Esophagus muscularis mucosa (tissue), 4 donors: ENCODE results near the gene TAF3. TPM values are rescaled to one million over a fixed set of nuclear protein-coding genes. Genes with fewer than 3 reads are reported as not detected.

Experiments
- DNase-seq: peaks from one replicate; pipeline ENCODE4 v3.0.0-alpha.2; 2017; ENCODE audit errors: extremely low spot score
- H3K27ac ChIP-seq, 4 donors: fragments of 200-600 bp; sonication (generic); replicated peaks in 1 of 4; 1 replicate in 3 of 4; 2 replicates in 1 of 4; pipeline ENCODE4 v1.5.1; 2016 to 2019; ENCODE audit warnings: mild to moderate bottlenecking in 1 of 4
- H3K27me3 ChIP-seq, 4 donors: fragments of 200-600 bp; sonication (generic); one replicate each; pipeline versions ENCODE4 v1.5.1 to v1.6.0; 2016 to 2019
- H3K36me3 ChIP-seq, 4 donors: fragments of 200-600 bp; sonication (generic); one replicate each; pipeline ENCODE4 v1.5.1; 2016 to 2019
- H3K4me1 ChIP-seq, 4 donors: fragments of 200-600 bp; sonication (generic); one replicate each; pipeline ENCODE4 v1.5.1; 2016 to 2019
- H3K4me3 ChIP-seq, 4 donors: fragments of 200-600 bp; sonication (generic); 1 replicate in 2 of 4; 2 replicates in 2 of 4; pipeline ENCODE4 v1.5.1; 2016 to 2019; ENCODE audit warnings: mild to moderate bottlenecking in 4 of 4, moderate library complexity in 1 of 4
- H3K9me3 ChIP-seq, 4 donors: fragments of 200-600 bp; sonication (generic); 1 replicate in 3 of 4; 2 replicates in 1 of 4; pipeline ENCODE4 v1.5.1; 2016 to 2019
- CTCF ChIP-seq, 3 experiments: fragments of 200-600 bp in 2 of 3; fragments of 450-650 bp in 1 of 3; sonication (generic) in 2 of 3; IDR thresholded peaks; one replicate each; pipeline ENCODE4 v1.5.1; 2017 to 2019; ENCODE audit warnings: antibody characterized with exemption in 3 of 3, mild to moderate bottlenecking in 2 of 3, moderate library complexity in 1 of 3
- EP300 ChIP-seq: sonication (generic); formaldehyde crosslinking; IDR thresholded peaks from one replicate; pipeline ENCODE4 v1.6.1; 2017; ENCODE audit warnings: antibody characterized with exemption
- POLR2A ChIP-seq: fragments of 450-650 bp; IDR thresholded peaks from one replicate; pipeline ENCODE4 v1.6.1; 2017; ENCODE audit warnings: antibody characterized with exemption, moderate library complexity, mild to moderate bottlenecking, low read depth
- POLR2AphosphoS5 ChIP-seq, 2 donors: sonication (generic); formaldehyde crosslinking; IDR thresholded peaks; one replicate each; pipeline ENCODE4 v1.6.1; 2017; ENCODE audit warnings: antibody characterized with exemption in 2 of 2
- WGBS: methylation state at CpG from one replicate; pipeline ENCODE4 v1.1.5; 2018; 5-methylcytosine and 5-hydroxymethylcytosine counted together
- intact Hi-C: fragments of 100-400 bp; cut with DNase I; formaldehyde crosslinking; loops from one replicate; pipeline ENCODE4 v1.15.1; 2023
- total RNA-seq, 4 donors: library from RNA; depleted of rRNA; stranded (reverse); fragments of >200 nt; gene quantifications; one replicate each; pipeline versions ENCODE4 v1.1.0 to v1.2.1, GENCODE V29; 2016

Gene TAF3
- total RNA-seq, 4 donors from 2014 or later, result 8.8 to 11.2 (median 10.7) TPM

- Histone ChIP-seq H3K9me3 (no peaks in the 10 kb centered on the region), H3K36me3 (no peaks in the 10 kb centered on the region), H3K27me3 (no peaks in the 10 kb centered on the region), H3K4me1 (peaks cover 0 to 12% (median 9%) of the 10 kb centered on the region in 4 donors), H3K27ac (no peak overlapping the region), H3K4me3 (no peak overlapping the region)
- intact Hi-C loops, result no loop called here
- WGBS, result 97% methylated on average over 6 of the region's 6 CpGs
- TF ChIP-seq EP300 (no peak), POLR2A (no peak), POLR2AphosphoS5 (IDR thresholded peaks at IDR 0.05) (no peak), CTCF (IDR thresholded peaks at IDR 0.05) (no peak)
- DNase-seq, result no peak
Observed at GRCh38 chr10:7890781-7891180, 72.5 kb downstream of the TAF3 start.

- TF ChIP-seq CTCF (IDR thresholded peaks at IDR 0.05) (no peak), POLR2A (no peak), EP300 (no peak), POLR2AphosphoS5 (IDR thresholded peaks at IDR 0.05) (no peak)
- H3K9me3 ChIP-seq, result no peaks in the 10 kb centered on the region
- H3K4me1 ChIP-seq, result peaks cover 0 to 12% (median 9%) of the 10 kb centered on the region in 4 donors
Observed at GRCh38 chr10:7891634-7892033, 73.3 kb downstream of the TAF3 start.

GRCh38 chr10:7892146-7892545, 73.8 kb downstream of the TAF3 start:
- intact Hi-C loops, result no loop called here
- Histone ChIP-seq H3K9me3 (no peaks in the 10 kb centered on the region), H3K27me3 (no peaks in the 10 kb centered on the region), H3K27ac (no peak overlapping the region), H3K4me1 (peaks cover 0 to 12% (median 9%) of the 10 kb centered on the region in 4 donors), H3K4me3 (no peak overlapping the region), H3K36me3 (peaks cover 0 to 6% (median 2%) of the 10 kb centered on the region in 4 donors)
- TF ChIP-seq CTCF (IDR thresholded peaks at IDR 0.05), result no peak
- TF ChIP-seq EP300, result no peak
- TF ChIP-seq POLR2AphosphoS5 (IDR thresholded peaks at IDR 0.05), result no peak
- no peak for TF ChIP-seq POLR2A
- no peak for DNase-seq

More at GRCh38 chr10:7891634-7892033, 73.3 kb downstream of the TAF3 start:
- Histone ChIP-seq H3K27ac (no peak overlapping the region), H3K4me3 (no peak overlapping the region), H3K36me3 (peaks cover 0 to 1% (median 0%) of the 10 kb centered on the region in 4 donors), H3K27me3 (no peaks in the 10 kb centered on the region)
- intact Hi-C loops, result no loop called here
- no peak for DNase-seq
- 28% methylated on average over 1 of the region's 1 CpG for WGBS

- 97% methylated on average over 6 of the region's 6 CpGs for WGBS
- Histone ChIP-seq H3K4me1 (peaks cover 0 to 12% (median 9%) of the 10 kb centered on the region in 4 donors), H3K9me3 (no peaks in the 10 kb centered on the region), H3K27me3 (no peaks in the 10 kb centered on the region), H3K27ac (no peak overlapping the region), H3K4me3 (no peak overlapping the region), H3K36me3 (peaks cover 0 to 7% (median 4%) of the 10 kb centered on the region in 4 donors)
- DNase-seq, result no peak
- TF ChIP-seq EP300 (no peak), CTCF (IDR thresholded peaks at IDR 0.05) (no peak), POLR2A (no peak), POLR2AphosphoS5 (IDR thresholded peaks at IDR 0.05) (no peak)
- intact Hi-C loops, result no loop called here
Observed at GRCh38 chr10:7895699-7896090, 77.4 kb downstream of the TAF3 start.

- Histone ChIP-seq H3K4me1 (peaks cover 0 to 9% (median 8%) of the 10 kb centered on the region in 4 donors), H3K27me3 (no peaks in the 10 kb centered on the region), H3K36me3 (peaks cover 0 to 7% (median 4%) of the 10 kb centered on the region in 4 donors), H3K9me3 (no peaks in the 10 kb centered on the region), H3K27ac (no peak overlapping the region), H3K4me3 (no peak overlapping the region)
- intact Hi-C loops, result no loop called here
- no peak for DNase-seq
- TF ChIP-seq EP300, result no peak
- no peak for TF ChIP-seq POLR2AphosphoS5 (IDR thresholded peaks at IDR 0.05)
- TF ChIP-seq CTCF (IDR thresholded peaks at IDR 0.05), result no peak
- no peak for TF ChIP-seq POLR2A
- 96% methylated on average over 5 of the region's 5 CpGs for WGBS
Observed at GRCh38 chr10:7896297-7896696, 78.0 kb downstream of the TAF3 start.
